Mammary epithelial cell (primary cell): ENCODE measurements around the gene JPT2.

Experiments used
- CTCF ChIP-seq, 2 donors: IDR thresholded peaks in 1 of 2; conservative IDR thresholded peaks in 1 of 2; 2 replicates each; pipeline ENCODE4 v1.5.1; 2011 to 2012; ENCODE audit warnings: inconsistent platforms in 2 of 2, low read length in 2 of 2, mild to moderate bottlenecking in 2 of 2, control low read depth in 1 of 2, low read depth in 1 of 2; ENCODE audit not compliant: insufficient read depth in 1 of 2; ENCODE audit errors: extremely low read depth in 1 of 2
- EZH2 ChIP-seq: IDR thresholded peaks from 2 replicates; pipeline ENCODE4 v1.6.1; 2012; ENCODE audit warnings: low read length, inconsistent platforms, borderline replicate concordance

- TF ChIP-seq EZH2 (no peak), CTCF (conservative IDR thresholded peaks at IDR 0.05 in 1 of 2, IDR thresholded peaks at IDR 0.05 in 1 of 2; ENCODE audit: extremely low read depth in 1 of 2, insufficient read depth in 1 of 2, low read depth in 1 of 2, low read length in 2 of 2) (no peak)
Observed at GRCh38 chr16:1639860-1640259, 38.2 kb upstream of the JPT2 start.
